SK-N-SH treated with all-trans-retinoic acid at 6 μM for 48 hours (cell line): ENCODE results near the gene ACOT13.

ENCODE experiments used
- ATAC-seq: fragments of 200-7000 bp; cut with Tn5 transposase; 3 replicates; pipeline ENCODE4 v1.9.1; 2020; ENCODE audit warnings: mild to moderate bottlenecking, moderate library complexity
- ARNTL ChIP-seq: fragments of 450-650 bp; formaldehyde crosslinking; IDR thresholded peaks from 2 replicates; pipeline ENCODE4 v1.5.0; 2020; ENCODE audit warnings: low read depth, mild to moderate bottlenecking, moderate library complexity, borderline replicate concordance
- BACH2 ChIP-seq: fragments of 250-450 bp; sonication (Bioruptor Pico); IDR thresholded peaks from 2 replicates; pipeline ENCODE4 v1.9.0; 2021; ENCODE audit warnings: mild to moderate bottlenecking, borderline replicate concordance
- CSDC2 ChIP-seq: fragments of 250-450 bp; sonication (Bioruptor Pico); IDR thresholded peaks from 2 replicates; pipeline ENCODE4 v1.5.0; 2020; ENCODE audit warnings: mild to moderate bottlenecking, moderate library complexity
- GLIS3 ChIP-seq: fragments of 250-450 bp; sonication (Bioruptor Pico); IDR thresholded peaks from 2 replicates; pipeline ENCODE4 v1.5.0; 2020; ENCODE audit warnings: mild to moderate bottlenecking, moderate library complexity
- OSR1 ChIP-seq: fragments of 250-450 bp; sonication (Bioruptor Pico); IDR thresholded peaks from 2 replicates; pipeline ENCODE4 v1.8.0; 2022; ENCODE audit warnings: moderate library complexity, mild to moderate bottlenecking, inconsistent platforms
- PATZ1 ChIP-seq: fragments of 250-450 bp; sonication (Bioruptor Pico); IDR thresholded peaks from 2 replicates; pipeline ENCODE4 v1.8.0; 2020; ENCODE audit warnings: mild to moderate bottlenecking, moderate library complexity, borderline replicate concordance
- PPARA ChIP-seq: fragments of 250-450 bp; sonication (Bioruptor Pico); IDR thresholded peaks from 2 replicates; pipeline ENCODE4 v1.5.0; 2020; ENCODE audit warnings: mild to moderate bottlenecking, borderline replicate concordance
- RARB ChIP-seq: fragments of 250-450 bp; sonication (Bioruptor Pico); IDR thresholded peaks from 2 replicates; pipeline ENCODE4 v1.8.0; 2021; ENCODE audit warnings: mild to moderate bottlenecking, moderate library complexity
- SNAI2 ChIP-seq: fragments of 250-450 bp; sonication (Bioruptor Pico); IDR thresholded peaks from 2 replicates; pipeline ENCODE4 v1.5.0; 2020; ENCODE audit warnings: mild to moderate bottlenecking, moderate library complexity
- TOX ChIP-seq: fragments of 250-450 bp; sonication (Bioruptor Pico); IDR thresholded peaks from 2 replicates; pipeline ENCODE4 v1.8.0; 2021; ENCODE audit warnings: mild to moderate bottlenecking, moderate library complexity, borderline replicate concordance
- ZFP30 ChIP-seq: fragments of 450-650 bp; formaldehyde crosslinking; IDR thresholded peaks from 2 replicates; pipeline ENCODE4 v1.5.0; 2022; ENCODE audit warnings: mild to moderate bottlenecking, moderate library complexity
- ZNF70 ChIP-seq: fragments of 450-650 bp; formaldehyde crosslinking; IDR thresholded peaks from 2 replicates; pipeline ENCODE4 v1.5.0; 2020; ENCODE audit warnings: mild to moderate bottlenecking, moderate library complexity
- ZNF8 ChIP-seq: fragments of 450-650 bp; formaldehyde crosslinking; IDR thresholded peaks from 2 replicates; pipeline ENCODE4 v1.5.0; 2020; ENCODE audit warnings: mild to moderate bottlenecking, moderate library complexity
- TF ChIP-seq, protein P1 (sequence below): fragments of 250-450 bp; sonication (Bioruptor Pico); IDR thresholded peaks from 2 replicates; pipeline ENCODE4 v1.5.1; 2020; ENCODE audit warnings: low read depth, mild to moderate bottlenecking, moderate library complexity
- TF ChIP-seq, protein P2 (sequence below): fragments of 250-450 bp; sonication (Bioruptor Pico); IDR thresholded peaks from 2 replicates; pipeline ENCODE4 v1.5.1; 2021; ENCODE audit warnings: mild to moderate bottlenecking, moderate library complexity
- TF ChIP-seq, protein P3 (sequence below): fragments of 250-450 bp; sonication (Bioruptor Pico); IDR thresholded peaks from 2 replicates; pipeline ENCODE4 v1.5.0; 2020; ENCODE audit warnings: mild to moderate bottlenecking, moderate library complexity
- TF ChIP-seq, protein P4 (sequence below): fragments of 250-450 bp; sonication (Bioruptor Pico); IDR thresholded peaks from 2 replicates; pipeline ENCODE4 v1.8.0; 2021; ENCODE audit warnings: low read depth, mild to moderate bottlenecking, moderate library complexity, borderline replicate concordance

The ACOT13 gene

DNA sequence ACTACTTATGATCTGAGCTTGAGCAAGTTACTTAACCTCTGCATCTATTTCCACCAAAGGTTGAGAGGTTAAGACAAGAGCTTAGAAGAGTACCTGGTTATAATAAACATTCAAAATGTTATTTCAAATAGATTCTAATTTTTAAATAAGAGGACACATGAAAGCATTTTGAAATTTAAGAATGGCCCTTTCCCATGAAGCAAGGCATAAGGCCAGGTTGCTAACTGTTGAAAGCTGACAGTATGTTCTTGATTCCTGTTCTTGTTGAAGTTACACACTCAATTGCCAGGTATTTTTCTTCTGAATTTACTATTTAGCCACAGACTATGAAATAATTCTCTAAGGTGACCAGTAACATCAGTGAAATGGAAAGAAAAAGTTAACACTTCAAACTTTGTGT lies 37.6 kb downstream of the ACOT13 start (continued):
- TF ChIP-seq, protein P1, sequence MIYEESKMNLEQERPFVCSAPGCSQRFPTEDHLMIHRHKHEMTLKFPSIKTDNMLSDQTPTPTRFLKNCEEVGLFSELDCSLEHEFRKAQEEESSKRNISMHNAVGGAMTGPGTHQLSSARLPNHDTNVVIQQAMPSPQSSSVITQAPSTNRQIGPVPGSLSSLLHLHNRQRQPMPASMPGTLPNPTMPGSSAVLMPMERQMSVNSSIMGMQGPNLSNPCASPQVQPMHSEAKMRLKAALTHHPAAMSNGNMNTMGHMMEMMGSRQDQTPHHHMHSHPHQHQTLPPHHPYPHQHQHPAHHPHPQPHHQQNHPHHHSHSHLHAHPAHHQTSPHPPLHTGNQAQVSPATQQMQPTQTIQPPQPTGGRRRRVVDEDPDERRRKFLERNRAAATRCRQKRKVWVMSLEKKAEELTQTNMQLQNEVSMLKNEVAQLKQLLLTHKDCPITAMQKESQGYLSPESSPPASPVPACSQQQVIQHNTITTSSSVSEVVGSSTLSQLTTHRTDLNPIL (CRISPR knock-in tag): no peak
- TF ChIP-seq, protein P2, sequence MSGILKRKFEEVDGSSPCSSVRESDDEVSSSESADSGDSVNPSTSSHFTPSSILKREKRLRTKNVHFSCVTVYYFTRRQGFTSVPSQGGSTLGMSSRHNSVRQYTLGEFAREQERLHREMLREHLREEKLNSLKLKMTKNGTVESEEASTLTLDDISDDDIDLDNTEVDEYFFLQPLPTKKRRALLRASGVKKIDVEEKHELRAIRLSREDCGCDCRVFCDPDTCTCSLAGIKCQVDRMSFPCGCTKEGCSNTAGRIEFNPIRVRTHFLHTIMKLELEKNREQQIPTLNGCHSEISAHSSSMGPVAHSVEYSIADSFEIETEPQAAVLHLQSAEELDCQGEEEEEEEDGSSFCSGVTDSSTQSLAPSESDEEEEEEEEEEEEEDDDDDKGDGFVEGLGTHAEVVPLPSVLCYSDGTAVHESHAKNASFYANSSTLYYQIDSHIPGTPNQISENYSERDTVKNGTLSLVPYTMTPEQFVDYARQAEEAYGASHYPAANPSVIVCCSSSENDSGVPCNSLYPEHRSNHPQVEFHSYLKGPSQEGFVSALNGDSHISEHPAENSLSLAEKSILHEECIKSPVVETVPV (CRISPR knock-in tag): no peak
- no peak for TF ChIP-seq ZNF70 (CRISPR knock-in tag)
- no peak for TF ChIP-seq PATZ1 (CRISPR knock-in tag)
- TF ChIP-seq ZFP30 (CRISPR knock-in tag): no peak
- no peak for TF ChIP-seq RARB (CRISPR knock-in tag)
- no peak for TF ChIP-seq SNAI2 (CRISPR knock-in tag)
- TF ChIP-seq, protein P3, sequence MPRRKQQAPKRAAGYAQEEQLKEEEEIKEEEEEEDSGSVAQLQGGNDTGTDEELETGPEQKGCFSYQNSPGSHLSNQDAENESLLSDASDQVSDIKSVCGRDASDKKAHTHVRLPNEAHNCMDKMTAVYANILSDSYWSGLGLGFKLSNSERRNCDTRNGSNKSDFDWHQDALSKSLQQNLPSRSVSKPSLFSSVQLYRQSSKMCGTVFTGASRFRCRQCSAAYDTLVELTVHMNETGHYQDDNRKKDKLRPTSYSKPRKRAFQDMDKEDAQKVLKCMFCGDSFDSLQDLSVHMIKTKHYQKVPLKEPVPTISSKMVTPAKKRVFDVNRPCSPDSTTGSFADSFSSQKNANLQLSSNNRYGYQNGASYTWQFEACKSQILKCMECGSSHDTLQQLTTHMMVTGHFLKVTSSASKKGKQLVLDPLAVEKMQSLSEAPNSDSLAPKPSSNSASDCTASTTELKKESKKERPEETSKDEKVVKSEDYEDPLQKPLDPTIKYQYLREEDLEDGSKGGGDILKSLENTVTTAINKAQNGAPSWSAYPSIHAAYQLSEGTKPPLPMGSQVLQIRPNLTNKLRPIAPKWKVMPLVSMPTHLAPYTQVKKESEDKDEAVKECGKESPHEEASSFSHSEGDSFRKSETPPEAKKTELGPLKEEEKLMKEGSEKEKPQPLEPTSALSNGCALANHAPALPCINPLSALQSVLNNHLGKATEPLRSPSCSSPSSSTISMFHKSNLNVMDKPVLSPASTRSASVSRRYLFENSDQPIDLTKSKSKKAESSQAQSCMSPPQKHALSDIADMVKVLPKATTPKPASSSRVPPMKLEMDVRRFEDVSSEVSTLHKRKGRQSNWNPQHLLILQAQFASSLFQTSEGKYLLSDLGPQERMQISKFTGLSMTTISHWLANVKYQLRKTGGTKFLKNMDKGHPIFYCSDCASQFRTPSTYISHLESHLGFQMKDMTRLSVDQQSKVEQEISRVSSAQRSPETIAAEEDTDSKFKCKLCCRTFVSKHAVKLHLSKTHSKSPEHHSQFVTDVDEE (CRISPR knock-in tag): no peak
- no peak for TF ChIP-seq ZNF8 (CRISPR knock-in tag)

GRCh38 chr6:24708612-24709011 lies 41.7 kb downstream of the ACOT13 start:
- ATAC-seq: no peak
- TF ChIP-seq PPARA (no peak), CSDC2 (CRISPR knock-in tag) (no peak), BACH2 (no peak), TOX (CRISPR knock-in tag) (no peak), ARNTL (CRISPR knock-in tag) (no peak), ZNF70 (CRISPR knock-in tag) (no peak), SNAI2 (CRISPR knock-in tag) (no peak), GLIS3 (CRISPR knock-in tag) (no peak)
- TF ChIP-seq, protein P1 (CRISPR knock-in tag): no peak
- TF ChIP-seq, protein P4, sequence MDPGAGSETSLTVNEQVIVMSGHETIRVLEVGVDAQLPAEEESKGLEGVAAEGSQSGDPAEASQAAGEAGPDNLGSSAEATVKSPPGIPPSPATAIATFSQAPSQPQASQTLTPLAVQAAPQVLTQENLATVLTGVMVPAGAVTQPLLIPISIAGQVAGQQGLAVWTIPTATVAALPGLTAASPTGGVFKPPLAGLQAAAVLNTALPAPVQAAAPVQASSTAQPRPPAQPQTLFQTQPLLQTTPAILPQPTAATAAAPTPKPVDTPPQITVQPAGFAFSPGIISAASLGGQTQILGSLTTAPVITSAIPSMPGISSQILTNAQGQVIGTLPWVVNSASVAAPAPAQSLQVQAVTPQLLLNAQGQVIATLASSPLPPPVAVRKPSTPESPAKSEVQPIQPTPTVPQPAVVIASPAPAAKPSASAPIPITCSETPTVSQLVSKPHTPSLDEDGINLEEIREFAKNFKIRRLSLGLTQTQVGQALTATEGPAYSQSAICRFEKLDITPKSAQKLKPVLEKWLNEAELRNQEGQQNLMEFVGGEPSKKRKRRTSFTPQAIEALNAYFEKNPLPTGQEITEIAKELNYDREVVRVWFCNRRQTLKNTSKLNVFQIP (CRISPR knock-in tag): no peak
- TF ChIP-seq, all 23 proteins: peak for 0

- no peak for TF ChIP-seq OSR1 (CRISPR knock-in tag)
- TF ChIP-seq, protein P1 (CRISPR knock-in tag): 0 out of 2 replicates have a peak, but pooled peaks have one; percentile 6
- no peak for TF ChIP-seq ZNF70 (CRISPR knock-in tag)
- TF ChIP-seq ZFP30 (CRISPR knock-in tag): no peak
- no peak for TF ChIP-seq PATZ1 (CRISPR knock-in tag)
- no peak for TF ChIP-seq PPARA
- TF ChIP-seq, protein P3 (CRISPR knock-in tag): no peak
- TF ChIP-seq, all 23 proteins: peak for 1
- no peak for ATAC-seq
These were observed 42.3 kb downstream of the ACOT13 start for GRCh38 chr6:24709014-24709711.
